Natural killer cell (primary cell): ENCODE results near the gene CDC26. TPM values are rescaled to one million over a fixed set of nuclear protein-coding genes. Genes with fewer than 3 reads are reported as not detected.

Experiments
- ATAC-seq, 3 donors: fragments of 150-1000 bp in 2 of 3; fragments of 200-7000 bp in 1 of 3; cut with Tn5 transposase; 1 replicate in 1 of 3; 2 replicates in 2 of 3; pipeline ENCODE4 v1.10.0; 2021; ENCODE audit warnings: mild to moderate bottlenecking in 2 of 3, moderate library complexity in 2 of 3
- DNase-seq, 2 donors: peaks; one replicate each; pipeline versions ENCODE4 v3.0.0 to v3.0.0-alpha.2; 2013 to 2021; ENCODE audit warnings: mixed read lengths in 1 of 2
- H3K27ac ChIP-seq: one replicate; pipeline ENCODE4 v1.5.1; 2013; ENCODE audit warnings: mild to moderate bottlenecking, low read length
- H3K27me3 ChIP-seq: one replicate; pipeline ENCODE4 v1.6.1; 2013; ENCODE audit warnings: low read length; ENCODE audit not compliant: control insufficient read depth, insufficient read depth
- H3K36me3 ChIP-seq: one replicate; pipeline ENCODE4 v1.6.1; 2013; ENCODE audit warnings: low read length; ENCODE audit not compliant: control insufficient read depth, insufficient read depth
- H3K4me1 ChIP-seq: one replicate; pipeline ENCODE4 v1.6.1; 2013; ENCODE audit warnings: low read length; ENCODE audit not compliant: control insufficient read depth, insufficient read depth
- H3K4me3 ChIP-seq: one replicate; pipeline ENCODE4 v1.5.1; 2013; ENCODE audit warnings: low read length
- H3K9me3 ChIP-seq: one replicate; pipeline ENCODE4 v1.6.1; 2013; ENCODE audit warnings: low read length; ENCODE audit not compliant: control insufficient read depth, insufficient read depth
- H3K27ac Mint-ChIP-seq, 2 donors: one replicate each; pipeline ENCODE4 v1.8.0; 2022; ENCODE audit warnings: mild to moderate bottlenecking in 2 of 2, mixed read lengths in 2 of 2, moderate library complexity in 1 of 2
- H3K27me3 Mint-ChIP-seq, 2 donors: one replicate each; pipeline ENCODE4 v1.8.0; 2022; ENCODE audit warnings: low read depth in 2 of 2, mixed read lengths in 2 of 2
- H3K36me3 Mint-ChIP-seq: one replicate; pipeline ENCODE4 v1.8.0; 2022; ENCODE audit warnings: mixed read lengths
- H3K4me1 Mint-ChIP-seq, 2 donors: one replicate each; pipeline ENCODE4 v1.8.0; 2022; ENCODE audit warnings: mixed read lengths in 2 of 2
- H3K4me3 Mint-ChIP-seq: one replicate; pipeline ENCODE4 v1.8.0; 2022; ENCODE audit warnings: mild to moderate bottlenecking, moderate library complexity, mixed read lengths
- H3K9me3 Mint-ChIP-seq, 2 donors: one replicate each; pipeline ENCODE4 v1.8.0; 2022; ENCODE audit warnings: mixed read lengths in 2 of 2
- CTCF ChIP-seq: fragments of 200-600 bp; IDR thresholded peaks from one replicate; pipeline ENCODE4 v1.8.0; 2022; ENCODE audit warnings: antibody characterized with exemption
- WGBS: methylation state at CpG from one replicate; pipeline ENCODE4 v1.1.7; 2013; ENCODE audit warnings: missing lambda C conversion rate; ENCODE audit not compliant: insufficient coverage; 5-methylcytosine and 5-hydroxymethylcytosine counted together
- intact Hi-C: fragments of 100-400 bp; cut with micrococcal nuclease; formaldehyde crosslinking; loops from one replicate; pipeline ENCODE4 v1.14.2; 2022
- total RNA-seq, 4 donors: library from RNA; stranded (reverse); fragments of 120-200 nt in 1 of 4; gene quantifications; one replicate each; pipeline versions ENCODE4 v1.2.3 to v1.2.4, GENCODE V29; 2013 to 2022

Gene CDC26
- total RNA-seq, 3 donors from 2014 or later (not counting 1 experiment from before 2014, with no cell fraction given), result 16.8 to 24.8 (median 21.5) TPM

- H3K9me3 Mint-ChIP-seq, result no peaks in the 10 kb centered on the region
- peaks cover 14 to 17% of the 10 kb centered on the region in 2 donors for H3K4me1 Mint-ChIP-seq
- H3K9me3 ChIP-seq, result no peaks in the 10 kb centered on the region
- no peaks in the 10 kb centered on the region for H3K36me3 ChIP-seq
- no peak overlapping the region for H3K4me3 ChIP-seq
- H3K27ac ChIP-seq, result no peak overlapping the region
- DNase-seq (peak in 1 of 2 donors; percentile 59), ATAC-seq (no peak)
- no peak for TF ChIP-seq CTCF
- peaks cover 6% of the 10 kb centered on the region for H3K4me1 ChIP-seq
- no peaks in the 10 kb centered on the region for H3K27me3 ChIP-seq
- no peaks in the 10 kb centered on the region for H3K36me3 Mint-ChIP-seq
- 77% methylated on average over 3 of the region's 3 CpGs for WGBS
- no peaks in the 10 kb centered on the region for H3K27me3 Mint-ChIP-seq
- intact Hi-C loops, result no loop called here
- H3K4me3 Mint-ChIP-seq, result no peak overlapping the region
- H3K27ac Mint-ChIP-seq, result no peak overlapping the region
Observed at GRCh38 chr9:113228130-113228665, 47.2 kb downstream of the CDC26 start.

- Histone ChIP-seq H3K4me3 (no peak overlapping the region), H3K4me1 (peaks cover 4% of the 10 kb centered on the region), H3K27ac (no peak overlapping the region), H3K27me3 (no peaks in the 10 kb centered on the region), H3K36me3 (no peaks in the 10 kb centered on the region), H3K9me3 (no peaks in the 10 kb centered on the region)
- Mint-ChIP-seq H3K27me3 (no peaks in the 10 kb centered on the region), H3K36me3 (no peaks in the 10 kb centered on the region), H3K27ac (no peak overlapping the region), H3K9me3 (no peaks in the 10 kb centered on the region), H3K4me3 (no peak overlapping the region), H3K4me1 (peaks cover 11 to 13% of the 10 kb centered on the region in 2 donors)
- WGBS, result 96% methylated on average over 1 of the region's 1 CpG
- intact Hi-C loops, result no loop called here
- DNase-seq, result no peak
- no peak for ATAC-seq
- no peak for TF ChIP-seq CTCF
Observed at GRCh38 chr9:113227436-113227835, 47.9 kb downstream of the CDC26 start.

GRCh38 chr9:113223963-113224362, 51.4 kb downstream of the CDC26 start:
- H3K9me3 Mint-ChIP-seq, result no peaks in the 10 kb centered on the region
- H3K27ac ChIP-seq, result no peak overlapping the region
- peaks cover 21% of the 10 kb centered on the region for H3K4me1 ChIP-seq
- 91% methylated on average over 1 of the region's 2 CpGs for WGBS
- no peaks in the 10 kb centered on the region for H3K36me3 Mint-ChIP-seq
- no peak overlapping the region for H3K4me3 ChIP-seq
- no peak overlapping the region for H3K4me3 Mint-ChIP-seq
- H3K9me3 ChIP-seq, result no peaks in the 10 kb centered on the region
- TF ChIP-seq CTCF, result no peak
- no peak overlapping the region for H3K27ac Mint-ChIP-seq
- H3K27me3 ChIP-seq, result no peaks in the 10 kb centered on the region
- no peak for ATAC-seq
- H3K4me1 Mint-ChIP-seq, result peaks cover 37 to 38% of the 10 kb centered on the region in 2 donors
- intact Hi-C loops, result loop anchor here (5.0 kb wide), 1 partner anchor 72 kb away; the partner anchor contains the start of gene SLC31A2
- H3K27me3 Mint-ChIP-seq, result no peaks in the 10 kb centered on the region
- DNase-seq, result no peak
- no peaks in the 10 kb centered on the region for H3K36me3 ChIP-seq

GRCh38 chr9:113222482-113222841, 52.9 kb downstream of the CDC26 start:
- H3K27me3 Mint-ChIP-seq, result no peaks in the 10 kb centered on the region
- Histone ChIP-seq H3K27ac (no peak overlapping the region), H3K4me3 (no peak overlapping the region), H3K4me1 (peaks cover 21% of the 10 kb centered on the region), H3K36me3 (no peaks in the 10 kb centered on the region), H3K27me3 (no peaks in the 10 kb centered on the region), H3K9me3 (no peaks in the 10 kb centered on the region)
- peak overlapping the region; percentile 97 for H3K4me3 Mint-ChIP-seq
- H3K27ac Mint-ChIP-seq, result peak overlapping the region; percentile 82 to 92
- no peaks in the 10 kb centered on the region for H3K36me3 Mint-ChIP-seq
- no peak for TF ChIP-seq CTCF
- peaks cover 44 to 48% of the 10 kb centered on the region in 2 donors for H3K4me1 Mint-ChIP-seq
- WGBS, result 86% methylated on average over 5 of the region's 5 CpGs
- no peak for ATAC-seq
- no peaks in the 10 kb centered on the region for H3K9me3 Mint-ChIP-seq
- peak in 1 of 2 donors; percentile 3 for DNase-seq
- intact Hi-C loops, result loop anchor here (5.0 kb wide), 1 partner anchor 70 kb away; the partner anchor contains the start of gene SLC31A2
